Liver (tissue), 9 donors: ENCODE data around the gene KLHDC2. TPM values are rescaled to one million over a fixed set of nuclear protein-coding genes. Genes with fewer than 3 reads are reported as not detected.

ENCODE experiments used
- DNase-seq: peaks from one replicate; pipeline ENCODE4 v3.0.0-alpha.2; 2017; ENCODE audit warnings: low spot score
- H3K27ac ChIP-seq, 2 donors: one replicate each; pipeline ENCODE4 v1.7.0; 2013; ENCODE audit warnings: inconsistent platforms in 2 of 2, low read length in 2 of 2, control low read depth in 1 of 2, low read depth in 1 of 2, mild to moderate bottlenecking in 1 of 2
- H3K27me3 ChIP-seq, 4 donors: one replicate each; pipeline versions ENCODE4 v1.6.1 to v1.7.0; 2013; ENCODE audit warnings: low read length in 3 of 4, inconsistent platforms in 1 of 4, mild to moderate bottlenecking in 1 of 4, moderate library complexity in 1 of 4; ENCODE audit not compliant: control insufficient read depth in 4 of 4, insufficient read depth in 4 of 4
- H3K36me3 ChIP-seq, 4 donors: one replicate each; pipeline versions ENCODE4 v1.6.1 to v1.7.0; 2013; ENCODE audit warnings: low read length in 3 of 4, mild to moderate bottlenecking in 3 of 4, low read depth in 1 of 4, moderate library complexity in 1 of 4; ENCODE audit not compliant: control insufficient read depth in 4 of 4, insufficient read depth in 3 of 4
- H3K4me1 ChIP-seq, 4 donors: one replicate each; pipeline versions ENCODE4 v1.6.1 to v1.7.0; 2013; ENCODE audit warnings: low read length in 3 of 4, mild to moderate bottlenecking in 3 of 4, moderate library complexity in 1 of 4; ENCODE audit not compliant: control insufficient read depth in 4 of 4, insufficient read depth in 4 of 4
- H3K4me3 ChIP-seq, 3 donors: one replicate each; pipeline versions ENCODE4 v1.6.1 to v1.7.0; 2013; ENCODE audit warnings: low read length in 3 of 3, control low read depth in 1 of 3, low read depth in 1 of 3, mild to moderate bottlenecking in 1 of 3
- H3K9ac ChIP-seq, 2 donors: one replicate each; pipeline ENCODE4 v1.7.0; 2013; ENCODE audit warnings: low read length in 2 of 2, mild to moderate bottlenecking in 2 of 2, moderate library complexity in 2 of 2, control low read depth in 1 of 2, low read depth in 1 of 2
- H3K9me3 ChIP-seq, 4 donors: one replicate each; pipeline versions ENCODE4 v1.6.1 to v1.7.0; 2013; ENCODE audit warnings: low read length in 3 of 4; ENCODE audit not compliant: control insufficient read depth in 4 of 4
- FOXA1 ChIP-seq: IDR thresholded peaks from 2 replicates; pipeline ENCODE4 v1.6.1; 2016; ENCODE audit warnings: antibody characterized with exemption
- FOXA2 ChIP-seq: IDR thresholded peaks from 2 replicates; pipeline ENCODE4 v1.6.1; 2016; ENCODE audit warnings: antibody characterized with exemption
- GABPA ChIP-seq, 2 donors: IDR thresholded peaks in 1 of 2; conservative IDR thresholded peaks in 1 of 2; 2 replicates each; pipeline ENCODE4 v1.6.1; 2016; ENCODE audit warnings: antibody characterized with exemption in 2 of 2, mild to moderate bottlenecking in 1 of 2, moderate library complexity in 1 of 2
- HNF4A ChIP-seq, 2 donors: conservative IDR thresholded peaks; 2 replicates each; pipeline ENCODE4 v1.6.1; 2016; ENCODE audit warnings: antibody characterized with exemption in 2 of 2, mild to moderate bottlenecking in 2 of 2
- HNF4G ChIP-seq: IDR thresholded peaks from 2 replicates; pipeline ENCODE4 v1.6.1; 2016; ENCODE audit warnings: antibody characterized with exemption
- JUND ChIP-seq, 2 donors: IDR thresholded peaks; 2 replicates each; pipeline ENCODE4 v1.6.1; 2016; ENCODE audit warnings: antibody characterized with exemption in 2 of 2
- MAX ChIP-seq: IDR thresholded peaks from 2 replicates; pipeline ENCODE4 v1.6.1; 2016; ENCODE audit warnings: antibody characterized with exemption
- NR2F2 ChIP-seq: IDR thresholded peaks from 2 replicates; pipeline ENCODE4 v1.6.1; 2016; ENCODE audit warnings: antibody characterized with exemption
- RAD21 ChIP-seq, 2 donors: IDR thresholded peaks; 2 replicates each; pipeline ENCODE4 v1.6.1; 2016; ENCODE audit warnings: antibody characterized with exemption in 2 of 2, mild to moderate bottlenecking in 2 of 2
- SP1 ChIP-seq: IDR thresholded peaks from 2 replicates; pipeline ENCODE4 v1.6.1; 2018; ENCODE audit warnings: antibody characterized with exemption, mild to moderate bottlenecking
- TAF1 ChIP-seq: conservative IDR thresholded peaks from 2 replicates; pipeline ENCODE4 v1.6.1; 2016; ENCODE audit warnings: antibody characterized with exemption, mild to moderate bottlenecking
- YY1 ChIP-seq: IDR thresholded peaks from 2 replicates; pipeline ENCODE4 v1.6.1; 2016; ENCODE audit warnings: antibody characterized with exemption, mild to moderate bottlenecking
- WGBS: extraction: QIAGEN DNeasy Blood & Tissue Kit; methylation state at CpG from one replicate; pipeline ENCODE4 v1.1.7; 2013; 5-methylcytosine and 5-hydroxymethylcytosine counted together
- polyA plus RNA-seq, 2 donors: library from polyadenylated mRNA; stranded (reverse) in 1 of 2; unstranded in 1 of 2; fragments of 200-250 nt in 1 of 2; fragments of >200 nt in 1 of 2; fragmentation: Nextera tagmentation in 1 of 2; extraction: Ambion mirVana in 1 of 2; gene quantifications; one replicate each; pipeline versions ENCODE4 v1.2.1 to v1.2.3, GENCODE V29; 2013 to 2015
- total RNA-seq, 2 donors: library from RNA; depleted of rRNA; stranded (reverse); fragments of >200 nt; gene quantifications; one replicate each; pipeline ENCODE4 v1.2.3, GENCODE V29; 2014
- TF ChIP-seq, protein P1 (sequence below): IDR thresholded peaks from 2 replicates; pipeline ENCODE4 v1.6.1; 2016; ENCODE audit warnings: antibody characterized with exemption, mild to moderate bottlenecking
- TF ChIP-seq, protein P2 (sequence below): IDR thresholded peaks from 2 replicates; pipeline ENCODE4 v1.6.1; 2016; ENCODE audit warnings: antibody characterized with exemption
- TF ChIP-seq, protein P3 (sequence below): IDR thresholded peaks from 2 replicates; pipeline ENCODE4 v1.6.1; 2016; ENCODE audit warnings: antibody characterized with exemption
- donor health status: healthy.
- donor health status: healthy.
- donor health status: healthy.
- donor health status: healthy.
- donor health status: healthy.

KLHDC2 gene
- total and polyA plus RNA-seq, 4 donors, result 41.1 to 99.0 (median 89.0) TPM

- TF ChIP-seq FOXA2 (no peak), RAD21 (IDR thresholded peaks at IDR 0.05) (no peak), NR2F2 (no peak), HNF4G (no peak), GABPA (IDR thresholded peaks at IDR 0.05 in 1 of 2, conservative IDR thresholded peaks at IDR 0.05 in 1 of 2) (no peak), FOXA1 (no peak), TAF1 (no peak), JUND (IDR thresholded peaks at IDR 0.05) (no peak), YY1 (no peak), HNF4A (conservative IDR thresholded peaks at IDR 0.05) (no peak), SP1 (no peak), MAX (no peak)
- TF ChIP-seq, protein P1, sequence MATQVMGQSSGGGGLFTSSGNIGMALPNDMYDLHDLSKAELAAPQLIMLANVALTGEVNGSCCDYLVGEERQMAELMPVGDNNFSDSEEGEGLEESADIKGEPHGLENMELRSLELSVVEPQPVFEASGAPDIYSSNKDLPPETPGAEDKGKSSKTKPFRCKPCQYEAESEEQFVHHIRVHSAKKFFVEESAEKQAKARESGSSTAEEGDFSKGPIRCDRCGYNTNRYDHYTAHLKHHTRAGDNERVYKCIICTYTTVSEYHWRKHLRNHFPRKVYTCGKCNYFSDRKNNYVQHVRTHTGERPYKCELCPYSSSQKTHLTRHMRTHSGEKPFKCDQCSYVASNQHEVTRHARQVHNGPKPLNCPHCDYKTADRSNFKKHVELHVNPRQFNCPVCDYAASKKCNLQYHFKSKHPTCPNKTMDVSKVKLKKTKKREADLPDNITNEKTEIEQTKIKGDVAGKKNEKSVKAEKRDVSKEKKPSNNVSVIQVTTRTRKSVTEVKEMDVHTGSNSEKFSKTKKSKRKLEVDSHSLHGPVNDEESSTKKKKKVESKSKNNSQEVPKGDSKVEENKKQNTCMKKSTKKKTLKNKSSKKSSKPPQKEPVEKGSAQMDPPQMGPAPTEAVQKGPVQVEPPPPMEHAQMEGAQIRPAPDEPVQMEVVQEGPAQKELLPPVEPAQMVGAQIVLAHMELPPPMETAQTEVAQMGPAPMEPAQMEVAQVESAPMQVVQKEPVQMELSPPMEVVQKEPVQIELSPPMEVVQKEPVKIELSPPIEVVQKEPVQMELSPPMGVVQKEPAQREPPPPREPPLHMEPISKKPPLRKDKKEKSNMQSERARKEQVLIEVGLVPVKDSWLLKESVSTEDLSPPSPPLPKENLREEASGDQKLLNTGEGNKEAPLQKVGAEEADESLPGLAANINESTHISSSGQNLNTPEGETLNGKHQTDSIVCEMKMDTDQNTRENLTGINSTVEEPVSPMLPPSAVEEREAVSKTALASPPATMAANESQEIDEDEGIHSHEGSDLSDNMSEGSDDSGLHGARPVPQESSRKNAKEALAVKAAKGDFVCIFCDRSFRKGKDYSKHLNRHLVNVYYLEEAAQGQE, result no peak
- TF ChIP-seq, protein P2, sequence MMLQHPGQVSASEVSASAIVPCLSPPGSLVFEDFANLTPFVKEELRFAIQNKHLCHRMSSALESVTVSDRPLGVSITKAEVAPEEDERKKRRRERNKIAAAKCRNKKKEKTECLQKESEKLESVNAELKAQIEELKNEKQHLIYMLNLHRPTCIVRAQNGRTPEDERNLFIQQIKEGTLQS, result no peak
- TF ChIP-seq, protein P3, sequence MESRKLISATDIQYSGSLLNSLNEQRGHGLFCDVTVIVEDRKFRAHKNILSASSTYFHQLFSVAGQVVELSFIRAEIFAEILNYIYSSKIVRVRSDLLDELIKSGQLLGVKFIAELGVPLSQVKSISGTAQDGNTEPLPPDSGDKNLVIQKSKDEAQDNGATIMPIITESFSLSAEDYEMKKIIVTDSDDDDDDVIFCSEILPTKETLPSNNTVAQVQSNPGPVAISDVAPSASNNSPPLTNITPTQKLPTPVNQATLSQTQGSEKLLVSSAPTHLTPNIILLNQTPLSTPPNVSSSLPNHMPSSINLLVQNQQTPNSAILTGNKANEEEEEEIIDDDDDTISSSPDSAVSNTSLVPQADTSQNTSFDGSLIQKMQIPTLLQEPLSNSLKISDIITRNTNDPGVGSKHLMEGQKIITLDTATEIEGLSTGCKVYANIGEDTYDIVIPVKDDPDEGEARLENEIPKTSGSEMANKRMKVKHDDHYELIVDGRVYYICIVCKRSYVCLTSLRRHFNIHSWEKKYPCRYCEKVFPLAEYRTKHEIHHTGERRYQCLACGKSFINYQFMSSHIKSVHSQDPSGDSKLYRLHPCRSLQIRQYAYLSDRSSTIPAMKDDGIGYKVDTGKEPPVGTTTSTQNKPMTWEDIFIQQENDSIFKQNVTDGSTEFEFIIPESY, result no peak
- H3K4me3 ChIP-seq, result no peak overlapping the region
- no peak overlapping the region for H3K9ac ChIP-seq
- peaks cover 9 to 71% (median 59%) of the 10 kb centered on the region in 4 donors for H3K36me3 ChIP-seq
- H3K9me3 ChIP-seq, result no peaks in the 10 kb centered on the region
- WGBS, result 88% methylated on average over 2 of the region's 2 CpGs
- no peak overlapping the region for H3K27ac ChIP-seq
- H3K27me3 ChIP-seq, result no peaks in the 10 kb centered on the region
- DNase-seq, result no peak
- H3K4me1 ChIP-seq, result no peaks in the 10 kb centered on the region
Measured at GRCh38 chr14:49828640-49829039, 60.7 kb downstream of the KLHDC2 start.

Other genes starting within 250 kb of the KLHDC2 start
- 1,000 to 10,000 TPM in 1 of 2 donors, 100 to 1,000 TPM in 1; 606 to 1,739 TPM for gene RPS29, start 181.8 kb upstream of the KLHDC2 start, total RNA-seq
- gene RPS29, start 181.8 kb upstream of the KLHDC2 start, polyA plus RNA-seq, result 1,000 to 10,000 TPM in 1 of 2 donors, 100 to 1,000 TPM in 1; 584 to 1,071 TPM
- 10 to 100 TPM in 1 of 2 donors, 1 to 10 TPM in 1; 3.8 to 23.2 TPM for gene LRR1, start 169.2 kb upstream of the KLHDC2 start, total RNA-seq
- gene LRR1, start 169.2 kb upstream of the KLHDC2 start, polyA plus RNA-seq, result 1 to 10 TPM; 3.7 to 4.4 TPM
- gene RPL36AL, start 147.5 kb upstream of the KLHDC2 start, total RNA-seq, result 100 to 1,000 TPM; 110 to 115 TPM
- gene RPL36AL, start 147.5 kb upstream of the KLHDC2 start, polyA plus RNA-seq, result 100 to 1,000 TPM; 181 to 268 TPM
- gene MGAT2, start 147.4 kb upstream of the KLHDC2 start, total RNA-seq, result 10 to 100 TPM; 31.5 to 44.0 TPM
- 10 to 100 TPM; 10.5 to 26.0 TPM for gene MGAT2, start 147.4 kb upstream of the KLHDC2 start, polyA plus RNA-seq
- 1 to 10 TPM; 4.6 to 8.2 TPM for gene DNAAF2, start 132.9 kb upstream of the KLHDC2 start, total RNA-seq
- 1 to 10 TPM; 4.2 to 6.1 TPM for gene DNAAF2, start 132.9 kb upstream of the KLHDC2 start, polyA plus RNA-seq
- gene POLE2, start 79.9 kb upstream of the KLHDC2 start, total RNA-seq, result 10 to 100 TPM in 1 of 2 donors, 1 to 10 TPM in 1; 1.7 to 16.5 TPM
- gene POLE2, start 79.9 kb upstream of the KLHDC2 start, polyA plus RNA-seq, result 1 to 10 TPM; 1.3 to 1.7 TPM
- 1 to 10 TPM; 1.9 to 4.1 TPM for gene KLHDC1, start 75.0 kb upstream of the KLHDC2 start, total RNA-seq
- 1 to 10 TPM in 1 of 2 donors, under 1 TPM in 1; 0.36 to 3.2 TPM for gene KLHDC1, start 75.0 kb upstream of the KLHDC2 start, polyA plus RNA-seq
- 10 to 100 TPM; 31.5 to 37.2 TPM for gene NEMF, start 84.6 kb downstream of the KLHDC2 start, total RNA-seq
- gene NEMF, start 84.6 kb downstream of the KLHDC2 start, polyA plus RNA-seq, result 10 to 100 TPM in 1 of 2 donors, 1 to 10 TPM in 1; 7.9 to 30.8 TPM
- 10 to 100 TPM; 27.5 to 56.2 TPM for gene ARF6, start 124.9 kb downstream of the KLHDC2 start, total RNA-seq
- 10 to 100 TPM; 20.3 to 21.5 TPM for gene ARF6, start 124.9 kb downstream of the KLHDC2 start, polyA plus RNA-seq